ENCODE data around the gene SLC2A6.

DNA sequence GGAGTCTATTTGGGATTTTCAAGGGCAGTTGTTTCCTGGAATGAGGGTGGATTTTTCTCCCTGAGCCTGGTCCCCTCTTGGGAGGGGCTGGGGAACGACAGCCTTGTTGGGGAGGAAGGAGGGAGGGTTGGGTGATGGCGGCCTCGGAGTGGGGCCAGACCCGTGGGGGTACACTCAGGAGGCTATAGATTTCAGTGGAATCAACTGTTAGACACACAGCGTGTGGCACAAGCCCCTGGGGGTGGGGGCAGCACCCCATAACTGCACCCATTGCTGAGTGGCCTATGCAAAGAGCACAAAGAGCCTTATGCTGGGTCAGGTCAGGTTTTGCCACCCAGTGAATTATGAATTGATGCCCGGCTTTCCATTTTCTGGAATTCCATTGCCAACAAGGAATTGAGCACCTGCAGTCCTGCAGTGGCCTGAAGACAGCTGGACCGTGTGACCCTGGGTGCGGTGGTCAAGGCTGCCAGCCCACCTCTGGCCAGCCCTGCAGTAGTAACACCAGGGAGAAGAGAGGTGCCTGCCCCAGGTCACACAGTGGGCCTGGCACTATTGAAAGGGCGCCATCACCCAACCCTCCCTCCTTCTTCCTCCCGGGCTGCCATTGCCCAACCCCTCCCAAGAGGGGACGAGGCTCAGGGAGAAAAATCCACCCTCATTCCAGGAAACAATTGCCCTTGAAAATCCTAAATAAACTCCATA is 37.5 kb upstream of the SLC2A6 start:
- TF ChIP-seq, protein P1, sequence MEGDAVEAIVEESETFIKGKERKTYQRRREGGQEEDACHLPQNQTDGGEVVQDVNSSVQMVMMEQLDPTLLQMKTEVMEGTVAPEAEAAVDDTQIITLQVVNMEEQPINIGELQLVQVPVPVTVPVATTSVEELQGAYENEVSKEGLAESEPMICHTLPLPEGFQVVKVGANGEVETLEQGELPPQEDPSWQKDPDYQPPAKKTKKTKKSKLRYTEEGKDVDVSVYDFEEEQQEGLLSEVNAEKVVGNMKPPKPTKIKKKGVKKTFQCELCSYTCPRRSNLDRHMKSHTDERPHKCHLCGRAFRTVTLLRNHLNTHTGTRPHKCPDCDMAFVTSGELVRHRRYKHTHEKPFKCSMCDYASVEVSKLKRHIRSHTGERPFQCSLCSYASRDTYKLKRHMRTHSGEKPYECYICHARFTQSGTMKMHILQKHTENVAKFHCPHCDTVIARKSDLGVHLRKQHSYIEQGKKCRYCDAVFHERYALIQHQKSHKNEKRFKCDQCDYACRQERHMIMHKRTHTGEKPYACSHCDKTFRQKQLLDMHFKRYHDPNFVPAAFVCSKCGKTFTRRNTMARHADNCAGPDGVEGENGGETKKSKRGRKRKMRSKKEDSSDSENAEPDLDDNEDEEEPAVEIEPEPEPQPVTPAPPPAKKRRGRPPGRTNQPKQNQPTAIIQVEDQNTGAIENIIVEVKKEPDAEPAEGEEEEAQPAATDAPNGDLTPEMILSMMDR (IDR thresholded peaks at IDR 0.05) = no peak
- TF ChIP-seq POLR2A (IDR thresholded peaks at IDR 0.05) (no peak), EP300 (IDR thresholded peaks at IDR 0.05; ENCODE audit: low read depth) (no peak), POLR2AphosphoS5 (IDR thresholded peaks at IDR 0.05) (no peak)
